Naive thymus-derived CD8-positive, alpha-beta T cell (primary cell): ENCODE measurements around the gene HGFAC. TPM values are rescaled to one million over a fixed set of nuclear protein-coding genes. Genes with fewer than 3 reads are reported as not detected.
A peak's percentile ranks its signal among the peaks of the same experiment; 100 is the strongest.

Source experiments
- ATAC-seq, 2 donors: fragments of 150-1000 bp; cut with Tn5 transposase in 1 of 2; sonication (Bioruptor Pico), chemical (Tn5 transposase) in 1 of 2; 1 replicate in 1 of 2; 2 replicates in 1 of 2; pipeline ENCODE4 v1.10.0; 2021; ENCODE audit warnings: mild to moderate bottlenecking in 2 of 2, moderate library complexity in 2 of 2
- POLR2A ChIA-PET: fragments of 350-600 bp; sonication (Branson Sonifier 250); formaldehyde crosslinking; loops from one replicate; lab custom pipeline; 2021; ENCODE audit warnings: antibody characterized with exemption; lab: Charles Lee
- DNase-seq, 10 donors: peaks; one replicate each; pipeline versions ENCODE4 v3.0.0 to v3.0.0-alpha.2; 2020 to 2022
- H3K27ac Mint-ChIP-seq, 10 donors: one replicate each; pipeline ENCODE4 v1.8.0; 2020 to 2022; ENCODE audit warnings: mild to moderate bottlenecking in 10 of 10, mixed read lengths in 10 of 10, moderate library complexity in 4 of 10, inconsistent platforms in 1 of 10
- H3K27me3 Mint-ChIP-seq, 5 donors: one replicate each; pipeline ENCODE4 v1.8.0; 2021 to 2022; ENCODE audit warnings: mixed read lengths in 5 of 5
- H3K36me3 Mint-ChIP-seq, 3 donors: one replicate each; pipeline ENCODE4 v1.8.0; 2020 to 2022; ENCODE audit warnings: mixed read lengths in 3 of 3, mild to moderate bottlenecking in 2 of 3, inconsistent platforms in 1 of 3
- H3K4me1 Mint-ChIP-seq, 4 donors: one replicate each; pipeline ENCODE4 v1.8.0; 2021 to 2022; ENCODE audit warnings: mixed read lengths in 4 of 4
- H3K4me3 Mint-ChIP-seq, 10 donors: one replicate each; pipeline ENCODE4 v1.8.0; 2020 to 2022; ENCODE audit warnings: mild to moderate bottlenecking in 10 of 10, mixed read lengths in 10 of 10, moderate library complexity in 6 of 10, inconsistent platforms in 1 of 10
- H3K9me3 Mint-ChIP-seq, 9 donors: one replicate each; pipeline ENCODE4 v1.8.0; 2020 to 2022; ENCODE audit warnings: mixed read lengths in 9 of 9, mild to moderate bottlenecking in 3 of 9, inconsistent platforms in 1 of 9, moderate library complexity in 1 of 9
- polyA plus RNA-seq, 3 donors: library from polyadenylated mRNA; unstranded; fragments of 300-500 nt; fragmentation: Illumina TruSeq; gene quantifications; one replicate each; pipeline ENCODE4 v1.2.3, GENCODE V29; 2021
- total RNA-seq, 8 experiments: library from RNA in 2 of 8; stranded (reverse) in 2 of 8; gene quantifications; one replicate each; pipeline ENCODE4 v1.2.3 and lab custom pipeline; 2021 to 2026

HGFAC gene
- total and polyA plus RNA-seq, 5 experiments from 2014 or later: not detected

DNA sequence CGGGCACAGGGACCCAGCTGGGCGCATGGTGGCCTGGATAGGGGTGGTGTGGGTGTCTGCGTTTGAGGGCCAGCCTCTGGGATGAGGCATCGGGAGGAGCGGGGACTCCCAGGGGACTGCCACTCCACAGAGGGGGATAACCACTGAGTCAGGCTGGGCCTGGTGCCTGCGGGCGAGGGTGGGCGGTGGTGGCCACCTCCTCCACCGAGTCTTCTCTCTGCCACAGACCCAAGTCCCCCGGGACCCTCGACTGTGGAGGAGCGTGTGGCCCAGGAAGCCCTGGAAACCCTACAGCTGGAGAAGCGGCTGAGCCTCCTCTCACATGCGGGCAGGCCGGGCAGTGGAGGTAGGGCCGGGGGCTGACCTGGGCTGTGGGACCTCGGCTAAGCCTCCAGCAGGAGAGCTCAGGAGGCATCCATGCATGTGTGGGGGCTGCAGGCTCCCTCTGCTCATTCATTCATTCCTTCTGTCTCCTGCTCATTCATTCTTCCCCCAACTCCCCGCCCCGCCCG is 47.7 kb downstream of the HGFAC start:
- Mint-ChIP-seq H3K9me3 (peaks cover 0 to 3% (median 0%) of the 10 kb centered on the region in 9 donors), H3K27ac (peak overlapping the region in 1 of 10 donors; percentile 49), H3K27me3 (peaks cover 8 to 44% (median 33%) of the 10 kb centered on the region in 5 donors), H3K36me3 (no peaks in the 10 kb centered on the region), H3K4me3 (no peak overlapping the region), H3K4me1 (peaks cover 5 to 13% (median 8%) of the 10 kb centered on the region in 4 donors)
- DNase-seq (no peak), ATAC-seq (peak in 1 of 2 donors; percentile 4)
- POLR2A ChIA-PET: no interaction called here

DNA sequence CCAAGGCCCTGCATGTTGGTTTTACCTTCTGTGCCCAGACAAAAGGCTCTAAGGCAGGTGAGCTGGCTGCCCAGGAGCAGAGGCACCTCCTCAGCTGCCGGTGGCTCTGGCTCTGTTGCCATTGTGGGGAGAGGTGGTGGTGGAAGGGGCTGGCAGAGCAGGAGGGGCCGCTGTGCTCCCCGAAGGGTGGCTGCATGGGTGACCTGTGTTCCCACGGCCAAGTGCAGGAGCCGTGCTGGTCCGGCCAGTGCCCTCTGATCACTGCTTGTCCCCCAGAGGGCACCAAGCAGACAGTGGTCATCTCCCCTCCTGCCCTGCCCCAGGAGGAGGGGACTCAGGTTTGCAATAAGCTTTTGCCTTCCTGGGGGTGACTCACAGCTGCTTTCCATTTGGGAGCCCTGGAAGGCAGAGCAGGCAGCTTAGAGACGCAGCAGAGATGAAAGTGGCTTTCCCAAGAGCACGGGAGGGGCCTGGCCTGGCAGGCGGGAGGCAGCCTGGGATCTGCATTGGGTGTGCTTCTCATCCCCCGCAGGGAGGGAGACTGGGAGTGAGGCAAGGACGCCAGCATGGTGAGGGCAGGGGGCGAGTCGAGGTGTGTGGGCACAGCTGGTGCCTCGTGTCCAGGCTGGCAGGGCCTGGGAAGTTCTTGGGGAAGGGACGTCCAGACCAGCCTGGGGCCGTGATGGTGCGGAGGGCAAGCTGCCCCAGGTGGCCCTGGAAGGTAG is 50.1 kb downstream of the HGFAC start:
- peaks cover 0 to 3% (median 0%) of the 10 kb centered on the region in 9 donors for H3K9me3 Mint-ChIP-seq
- ATAC-seq: no peak

DNA sequence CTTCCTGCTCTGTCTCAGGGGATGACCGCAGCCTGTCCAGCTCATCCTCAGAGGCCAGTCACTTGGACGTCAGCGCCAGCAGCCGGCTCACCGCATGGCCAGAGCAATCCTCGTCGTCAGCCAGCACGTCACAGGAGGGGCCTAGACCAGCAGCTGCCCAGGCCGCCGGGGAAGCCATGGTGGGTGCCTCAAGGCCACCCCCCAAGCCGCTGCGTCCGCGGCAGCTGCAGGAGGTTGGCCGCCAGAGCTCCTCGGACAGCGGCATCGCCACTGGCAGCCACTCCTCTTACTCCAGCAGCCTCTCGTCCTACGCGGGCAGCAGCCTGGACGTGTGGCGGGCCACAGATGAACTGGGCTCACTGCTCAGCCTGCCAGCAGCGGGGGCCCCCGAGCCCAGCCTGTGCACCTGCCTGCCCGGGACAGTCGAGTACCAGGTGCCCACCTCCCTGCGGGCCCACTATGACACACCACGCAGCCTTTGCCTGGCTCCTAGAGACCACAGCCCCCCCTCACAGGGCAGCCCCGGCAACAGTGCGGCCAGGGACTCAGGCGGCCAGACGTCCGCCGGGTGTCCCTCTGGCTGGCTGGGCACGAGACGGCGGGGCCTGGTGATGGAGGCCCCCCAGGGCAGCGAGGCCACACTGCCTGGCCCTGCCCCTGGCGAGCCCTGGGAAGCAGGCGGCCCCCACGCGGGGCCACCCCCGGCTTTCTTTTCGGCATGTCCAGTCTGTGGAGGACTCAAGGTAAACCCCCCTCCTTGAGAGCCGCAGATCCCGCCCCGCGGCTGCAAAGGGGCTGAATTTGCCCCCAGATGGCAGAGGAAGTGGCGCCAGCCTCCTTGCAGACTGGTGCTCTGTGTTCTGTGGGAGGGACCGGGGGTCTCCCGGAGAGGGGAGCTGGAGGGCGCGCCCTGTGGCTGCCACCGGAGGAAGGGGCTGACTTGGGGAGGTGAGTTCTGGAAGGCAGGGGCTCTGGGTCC is 51.3 kb downstream of the HGFAC start:
- Mint-ChIP-seq H3K27ac (peak overlapping the region in 1 of 10 donors; percentile 16), H3K4me3 (no peak overlapping the region), H3K4me1 (peaks cover 0 to 6% (median 0%) of the 10 kb centered on the region in 4 donors), H3K9me3 (peaks cover 0 to 3% (median 0%) of the 10 kb centered on the region in 9 donors), H3K36me3 (no peaks in the 10 kb centered on the region), H3K27me3 (peaks cover 7 to 55% (median 33%) of the 10 kb centered on the region in 5 donors)
- DNase-seq (no peak), ATAC-seq (no peak)
- POLR2A ChIA-PET: no interaction called here

More for the DNA sequence above, 50.1 kb downstream of the HGFAC start:
- peaks cover 0 to 6% (median 0%) of the 10 kb centered on the region in 4 donors for H3K4me1 Mint-ChIP-seq
- DNase-seq: no peak
- H3K27me3 Mint-ChIP-seq: peaks cover 7 to 54% (median 33%) of the 10 kb centered on the region in 5 donors
- H3K4me3 Mint-ChIP-seq: no peak overlapping the region
- POLR2A ChIA-PET: interaction anchor here (0.5 kb wide), 1 partner anchor 200 kb away, joined by 8 read pairs; no protein-coding TSS in a partner anchor
- H3K36me3 Mint-ChIP-seq: no peaks in the 10 kb centered on the region
- H3K27ac Mint-ChIP-seq: peak overlapping the region in 2 of 10 donors; percentile 16 to 68

DNA sequence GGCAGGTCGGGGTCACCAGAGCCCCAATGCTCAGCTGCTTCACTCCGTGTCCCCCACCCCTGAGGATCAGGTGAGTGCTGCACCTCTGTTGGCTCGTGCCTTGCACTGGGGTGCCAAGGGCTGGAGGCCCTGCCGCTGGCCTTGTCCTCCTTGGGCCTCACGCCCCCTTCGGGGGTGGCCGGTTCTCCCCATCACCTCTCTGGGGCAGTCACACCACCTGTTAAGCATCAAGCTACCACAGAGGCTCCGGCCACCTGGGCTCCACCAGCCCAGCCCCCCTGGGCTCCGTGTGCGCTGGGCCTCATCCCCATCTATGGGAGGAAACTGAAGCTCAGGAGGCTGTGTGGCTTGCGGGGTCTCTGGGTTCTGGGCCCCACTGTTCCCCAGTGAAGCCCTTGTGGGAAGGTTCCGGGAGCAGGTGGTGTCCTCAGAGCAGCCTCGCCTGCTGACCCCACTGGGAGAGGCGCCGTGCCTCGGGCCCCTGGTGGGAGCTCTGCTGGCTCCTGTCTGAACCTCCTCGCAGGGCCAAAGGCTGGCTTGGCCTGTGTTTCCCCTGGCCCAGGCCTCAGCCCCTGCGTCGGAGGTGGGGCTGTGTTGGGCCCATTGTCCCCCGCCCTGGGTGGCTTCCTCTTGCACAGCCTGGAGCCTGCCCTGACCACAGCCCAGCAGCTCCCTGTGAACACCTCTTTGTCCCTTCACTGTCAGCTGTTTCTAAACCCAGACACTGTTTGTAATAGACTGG is 52.1 kb downstream of the HGFAC start:
- H3K4me3 Mint-ChIP-seq: no peak overlapping the region
- H3K9me3 Mint-ChIP-seq: peaks cover 0 to 3% (median 0%) of the 10 kb centered on the region in 9 donors
- peaks cover 0 to 3% (median 0%) of the 10 kb centered on the region in 4 donors for H3K4me1 Mint-ChIP-seq
- H3K27me3 Mint-ChIP-seq: peaks cover 6 to 49% (median 30%) of the 10 kb centered on the region in 5 donors
- H3K27ac Mint-ChIP-seq: no peak overlapping the region
- ATAC-seq (no peak), DNase-seq (no peak)
- POLR2A ChIA-PET: no interaction called here
- H3K36me3 Mint-ChIP-seq: no peaks in the 10 kb centered on the region

DNA sequence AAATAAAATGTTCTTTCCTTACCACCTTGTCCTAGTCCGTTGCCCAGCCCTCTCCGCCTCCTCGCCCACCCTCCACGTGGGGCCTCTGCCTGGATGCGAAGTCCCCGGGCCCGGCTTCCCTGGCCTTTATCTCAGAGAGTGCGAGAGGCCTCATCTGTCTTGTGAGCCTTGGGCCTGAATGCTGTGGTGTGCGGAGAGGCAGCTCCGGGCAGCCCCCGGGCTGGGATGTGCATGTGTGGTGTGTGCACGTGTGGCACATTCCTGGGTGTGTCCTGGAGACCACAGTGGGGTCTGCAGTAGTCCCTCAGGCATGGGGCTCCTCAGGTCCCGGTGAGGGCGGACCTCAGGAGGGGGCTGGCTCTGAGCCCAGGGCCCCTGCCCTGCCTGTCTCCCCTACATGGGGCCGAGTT is 52.7 kb downstream of the HGFAC start:
- Mint-ChIP-seq H3K9me3 (peaks cover 0 to 3% (median 0%) of the 10 kb centered on the region in 9 donors), H3K27ac (no peak overlapping the region), H3K4me3 (no peak overlapping the region), H3K36me3 (no peaks in the 10 kb centered on the region), H3K4me1 (peaks cover 0 to 3% (median 0%) of the 10 kb centered on the region in 4 donors), H3K27me3 (peaks cover 6 to 44% (median 26%) of the 10 kb centered on the region in 5 donors)
- POLR2A ChIA-PET: no interaction called here
- ATAC-seq (no peak), DNase-seq (no peak)

DNA sequence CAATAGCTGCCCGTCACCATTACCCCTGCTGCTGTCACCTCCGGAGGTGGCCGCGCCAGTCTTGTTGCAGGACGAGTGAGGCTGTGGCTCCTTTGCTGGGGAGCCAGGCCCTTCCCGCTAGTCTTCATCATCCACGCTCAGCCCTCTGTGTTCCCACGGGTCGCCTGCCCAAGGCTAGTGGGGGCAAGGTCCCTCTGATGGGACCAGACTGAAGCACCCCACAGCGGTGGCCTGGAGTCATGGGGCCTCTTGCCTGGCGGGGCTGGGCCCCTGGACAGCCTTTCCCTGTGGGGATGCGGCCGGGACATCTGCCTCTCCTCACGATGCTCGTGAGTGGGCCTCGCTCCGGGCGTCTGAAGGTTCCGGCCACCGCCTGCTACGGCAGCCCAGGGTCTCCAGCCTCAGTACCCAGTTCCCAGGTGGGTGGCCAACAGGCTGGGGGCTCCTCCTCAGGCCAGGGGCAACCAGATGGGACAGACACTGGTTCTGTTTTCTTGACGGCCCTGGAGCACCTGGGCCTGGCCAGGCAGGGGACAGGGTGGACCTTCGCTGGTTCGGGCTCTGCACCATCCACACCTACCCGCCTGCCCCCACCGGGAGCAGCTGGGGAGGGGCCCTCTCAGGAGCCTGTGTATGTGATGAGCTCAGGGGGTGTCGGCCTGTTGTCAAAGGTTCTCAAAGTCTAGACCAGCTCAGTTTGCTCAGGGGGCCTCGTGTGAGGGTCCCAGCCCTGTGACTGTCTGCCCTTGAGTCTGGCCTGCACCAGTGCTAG is 53.6 kb downstream of the HGFAC start:
- Mint-ChIP-seq H3K36me3 (no peaks in the 10 kb centered on the region), H3K4me3 (no peak overlapping the region), H3K27me3 (peaks cover 6 to 40% (median 20%) of the 10 kb centered on the region in 5 donors), H3K4me1 (peaks cover 0 to 3% (median 0%) of the 10 kb centered on the region in 4 donors), H3K9me3 (peaks cover 0 to 3% (median 0%) of the 10 kb centered on the region in 9 donors), H3K27ac (no peak overlapping the region)
- POLR2A ChIA-PET: no interaction called here
- DNase-seq: no peak
- ATAC-seq: no peak

DNA sequence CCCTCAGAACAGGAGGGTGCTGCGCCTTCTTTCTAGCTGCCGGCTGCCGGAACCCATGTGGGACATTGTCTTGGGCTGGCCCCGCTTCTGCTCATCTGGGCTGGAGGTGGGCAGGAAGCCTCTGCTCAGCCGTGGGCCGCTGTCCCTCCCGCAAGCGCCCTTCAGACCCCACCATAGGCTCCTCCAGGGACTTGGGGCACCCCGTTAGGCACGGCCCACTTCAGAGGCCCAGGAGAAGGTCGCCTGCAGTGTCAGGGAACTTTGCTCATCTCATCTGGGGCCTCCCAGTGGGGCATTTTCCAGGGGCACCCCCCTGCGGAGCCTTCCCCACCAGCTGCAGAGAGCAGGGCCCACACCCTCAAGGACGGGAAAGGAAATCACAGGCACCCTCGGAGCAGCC is 54.3 kb downstream of the HGFAC start:
- no peak for ATAC-seq
- no peak for DNase-seq
- Mint-ChIP-seq H3K9me3 (peaks cover 0 to 3% (median 0%) of the 10 kb centered on the region in 9 donors), H3K36me3 (no peaks in the 10 kb centered on the region), H3K4me3 (no peak overlapping the region), H3K27ac (no peak overlapping the region), H3K4me1 (peaks cover 0 to 3% (median 0%) of the 10 kb centered on the region in 4 donors), H3K27me3 (peaks cover 6 to 40% (median 14%) of the 10 kb centered on the region in 5 donors)
- POLR2A ChIA-PET: no interaction called here

DNA sequence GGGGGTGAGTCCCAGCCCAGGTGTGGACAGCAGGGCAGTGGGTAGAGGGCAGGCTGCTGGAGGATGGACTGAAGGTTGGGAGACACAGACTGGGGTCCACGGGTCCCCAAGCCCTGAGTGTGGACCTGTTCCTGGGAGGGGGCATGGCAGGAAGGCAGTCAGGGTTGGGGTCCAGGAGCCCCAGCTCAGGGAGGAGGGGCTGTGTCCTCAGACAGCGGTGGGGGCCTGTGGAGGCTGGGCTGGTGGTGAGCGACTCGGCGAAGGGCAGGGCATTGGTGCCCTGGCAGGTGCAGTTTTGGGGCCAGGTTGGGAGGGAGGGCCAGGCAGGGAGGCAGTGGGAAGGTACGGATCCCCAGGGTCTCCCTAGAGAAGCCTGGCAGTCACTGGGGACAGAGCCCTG is 55.3 kb downstream of the HGFAC start:
- POLR2A ChIA-PET: no interaction called here
- Mint-ChIP-seq H3K27ac (peak overlapping the region in 2 of 10 donors; percentile 4 to 71), H3K4me1 (peaks cover 0 to 3% (median 0%) of the 10 kb centered on the region in 4 donors), H3K36me3 (no peaks in the 10 kb centered on the region), H3K27me3 (peaks cover 0 to 29% (median 4%) of the 10 kb centered on the region in 5 donors), H3K4me3 (no peak overlapping the region), H3K9me3 (peaks cover 0 to 3% (median 0%) of the 10 kb centered on the region in 9 donors)
- no peak for ATAC-seq
- DNase-seq: no peak

DNA sequence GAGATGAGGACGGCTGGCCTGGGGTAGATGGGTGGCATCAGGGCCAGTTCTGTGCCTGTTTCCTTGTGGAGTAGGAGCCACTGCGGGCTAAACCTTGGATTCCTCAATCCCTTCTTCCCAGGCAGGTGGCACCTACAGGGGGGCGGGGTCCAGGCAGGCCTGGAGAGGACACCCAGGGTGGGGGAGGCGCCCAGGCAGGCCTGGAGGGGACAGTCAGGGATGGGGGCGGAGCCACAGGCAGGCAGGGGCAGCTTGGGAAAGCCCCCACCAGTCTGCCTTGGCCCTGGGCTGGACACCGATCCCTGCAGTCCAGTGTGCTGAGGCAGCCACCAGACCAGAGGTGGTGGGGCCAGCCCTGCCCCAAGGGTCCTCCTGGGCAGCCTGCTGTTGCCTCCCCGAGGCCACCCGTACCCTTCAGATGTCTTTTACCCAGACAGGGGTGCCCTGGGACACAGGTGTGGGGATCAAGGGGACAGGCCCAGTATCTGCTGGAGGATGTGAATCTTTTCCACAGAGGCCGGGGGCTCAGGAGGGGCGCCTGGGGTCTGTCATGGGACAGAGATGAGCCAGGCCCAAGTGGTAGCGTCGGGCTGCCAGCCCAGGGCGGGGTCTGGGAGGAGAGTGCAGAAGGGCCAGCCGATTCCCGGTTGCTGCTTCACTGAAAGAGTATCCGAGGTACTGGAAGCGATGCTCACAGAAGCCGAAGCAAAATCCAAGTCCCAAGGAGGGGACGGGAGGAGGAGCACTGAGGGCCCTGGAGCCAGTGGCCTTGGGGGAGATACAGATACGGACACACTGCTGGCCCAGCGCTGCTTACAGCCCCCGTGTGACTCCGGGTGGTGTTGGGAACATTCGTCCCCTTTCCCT is 56.0 kb downstream of the HGFAC start:
- peak overlapping the region in 1 of 10 donors; percentile 9 for H3K4me3 Mint-ChIP-seq
- no peaks in the 10 kb centered on the region for H3K9me3 Mint-ChIP-seq
- POLR2A ChIA-PET: no interaction called here
- H3K4me1 Mint-ChIP-seq: peaks cover 0 to 6% (median 0%) of the 10 kb centered on the region in 4 donors
- H3K27me3 Mint-ChIP-seq: peaks cover 0 to 23% (median 1%) of the 10 kb centered on the region in 5 donors
- peak overlapping the region in 1 of 10 donors; percentile 4 for H3K27ac Mint-ChIP-seq
- DNase-seq (no peak), ATAC-seq (no peak)
- H3K36me3 Mint-ChIP-seq: no peaks in the 10 kb centered on the region

DNA sequence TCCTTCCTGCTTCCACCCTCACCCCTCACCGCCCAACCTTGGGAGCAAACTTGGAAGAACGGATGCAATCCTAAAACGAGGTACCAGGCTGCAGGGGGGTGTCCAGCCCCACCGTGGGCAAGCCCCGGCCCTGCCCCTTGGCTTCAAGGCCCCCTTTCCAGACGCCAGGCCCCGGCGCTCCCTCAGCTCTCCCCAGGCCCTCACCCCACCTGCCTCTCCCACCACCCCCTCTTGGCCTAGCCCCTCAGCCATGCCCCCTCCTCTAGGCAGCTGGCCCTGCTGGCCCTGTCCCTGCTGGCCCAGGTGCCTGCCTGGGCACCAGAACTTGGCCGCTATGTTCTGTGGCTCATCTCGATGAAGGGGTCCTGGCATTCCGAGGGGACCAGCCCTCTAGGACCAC is 56.6 kb downstream of the HGFAC start:
- H3K27me3 Mint-ChIP-seq: peaks cover 0 to 20% (median 1%) of the 10 kb centered on the region in 5 donors
- peaks cover 0 to 4% (median 2%) of the 10 kb centered on the region in 3 donors for H3K36me3 Mint-ChIP-seq
- no peak overlapping the region for H3K4me3 Mint-ChIP-seq
- H3K9me3 Mint-ChIP-seq: no peaks in the 10 kb centered on the region
- DNase-seq: no peak
- H3K27ac Mint-ChIP-seq: no peak overlapping the region
- no peak for ATAC-seq
- POLR2A ChIA-PET: no interaction called here
- H3K4me1 Mint-ChIP-seq: peaks cover 1 to 8% (median 3%) of the 10 kb centered on the region in 4 donors
